PFSK-1 (cell line): ENCODE results near the gene YDJC.

Experiments used
- FOXP2 ChIP-seq: optimal IDR thresholded peaks from 2 replicates; pipeline ENCODE3; 2011; ENCODE audit warnings: borderline replicate concordance, control low read depth, inconsistent platforms; ENCODE audit not compliant: insufficient read depth; ENCODE audit errors: extremely low read length, extremely low read depth
- POLR2AphosphoS5 ChIP-seq: IDR thresholded peaks from 2 replicates; pipeline ENCODE4 v1.6.1; 2012; ENCODE audit warnings: low read depth, mild to moderate bottlenecking, control low read depth, low read length, moderate library complexity
- REST ChIP-seq, 2 experiments: IDR thresholded peaks; 2 replicates each; pipeline versions ENCODE4 v1.6.1 to v1.8.0; 2011 to 2012; ENCODE audit warnings: low read depth in 2 of 2, low read length in 2 of 2, control low read depth in 1 of 2, inconsistent platforms in 1 of 2, mild to moderate bottlenecking in 1 of 2, moderate library complexity in 1 of 2; ENCODE audit not compliant: insufficient read depth in 1 of 2
- SIN3A ChIP-seq: IDR thresholded peaks from 2 replicates; pipeline ENCODE4 v1.6.1; 2012; ENCODE audit warnings: mild to moderate bottlenecking, low read length, moderate library complexity, borderline replicate concordance; ENCODE audit not compliant: insufficient read depth
- TAF1 ChIP-seq: IDR thresholded peaks from 2 replicates; pipeline ENCODE4 v1.6.1; 2012; ENCODE audit warnings: low read length, control low read depth, borderline replicate concordance; ENCODE audit not compliant: insufficient read depth

The YDJC gene

GRCh38 chr22:21673534-21674321 lies 43.9 kb upstream of the YDJC start:
- TF ChIP-seq REST (IDR thresholded peaks at IDR 0.05; ENCODE audit: insufficient read depth in 1 of 2, low read depth in 2 of 2, low read length in 2 of 2) (no peak), SIN3A (no peak), TAF1 (no peak), FOXP2 (no peak), POLR2AphosphoS5 (no peak)

GRCh38 chr22:21672107-21672629 lies 42.3 kb upstream of the YDJC start:
- no peak for TF ChIP-seq REST (IDR thresholded peaks at IDR 0.05; ENCODE audit: insufficient read depth in 1 of 2, low read depth in 2 of 2, low read length in 2 of 2)
- no peak for TF ChIP-seq FOXP2
- TF ChIP-seq POLR2AphosphoS5, result no peak
- TF ChIP-seq TAF1, result no peak
- TF ChIP-seq SIN3A, result no peak

- TF ChIP-seq POLR2AphosphoS5, result no peak
- TF ChIP-seq SIN3A, result no peak
- TF ChIP-seq REST (IDR thresholded peaks at IDR 0.05; ENCODE audit: insufficient read depth in 1 of 2, low read depth in 2 of 2, low read length in 2 of 2), result no peak
- TF ChIP-seq TAF1, result no peak
- TF ChIP-seq FOXP2, result no peak
These were observed 39.2 kb upstream of the YDJC start for GRCh38 chr22:21669026-21669425.

- TF ChIP-seq POLR2AphosphoS5, result no peak
- no peak for TF ChIP-seq FOXP2
- no peak for TF ChIP-seq SIN3A
- no peak for TF ChIP-seq TAF1
- no peak for TF ChIP-seq REST (IDR thresholded peaks at IDR 0.05; ENCODE audit: insufficient read depth in 1 of 2, low read depth in 2 of 2, low read length in 2 of 2)
These were observed 37.0 kb upstream of the YDJC start for GRCh38 chr22:21666786-21667185.
